Ascending aorta (tissue), 2 donors: ENCODE data around the gene KIF5A. TPM values are rescaled to one million over a fixed set of nuclear protein-coding genes. Genes with fewer than 3 reads are reported as not detected.
A peak's percentile ranks its signal among the peaks of the same experiment; 100 is the strongest.

Experiments used
- DNase-seq, 2 donors: peaks; one replicate each; pipeline ENCODE4 v3.0.0-alpha.2; 2019; ENCODE audit warnings: low spot score in 2 of 2
- H3K27ac ChIP-seq, 2 donors: fragments of 200-600 bp; sonication (generic); one replicate each; pipeline ENCODE4 v1.5.1; 2016 to 2017; ENCODE audit warnings: mild to moderate bottlenecking in 1 of 2
- H3K27me3 ChIP-seq: fragments of 200-600 bp; sonication (generic); one replicate; pipeline ENCODE4 v1.5.1; 2017
- H3K36me3 ChIP-seq, 2 donors: fragments of 200-600 bp; sonication (generic); one replicate each; pipeline ENCODE4 v1.5.1; 2016
- H3K4me1 ChIP-seq, 2 donors: fragments of 200-600 bp; sonication (generic); one replicate each; pipeline ENCODE4 v1.5.1; 2016 to 2017; ENCODE audit warnings: mild to moderate bottlenecking in 1 of 2
- H3K4me3 ChIP-seq, 2 donors: fragments of 200-600 bp; sonication (generic); one replicate each; pipeline ENCODE4 v1.5.1; 2016 to 2017; ENCODE audit warnings: mild to moderate bottlenecking in 1 of 2
- H3K9me3 ChIP-seq, 2 donors: fragments of 200-600 bp; sonication (generic); one replicate each; pipeline ENCODE4 v1.5.1; 2016
- CTCF ChIP-seq, 3 experiments: fragments of 200-600 bp in 2 of 3; fragments of 450-650 bp in 1 of 3; sonication (generic) in 2 of 3; IDR thresholded peaks; one replicate each; pipeline ENCODE4 v1.5.1; 2016 to 2019; ENCODE audit warnings: antibody characterized with exemption in 3 of 3, mild to moderate bottlenecking in 1 of 3, moderate library complexity in 1 of 3
- intact Hi-C: fragments of 100-400 bp; cut with DNase I; formaldehyde crosslinking; loops from one replicate; pipeline ENCODE4 v1.15.1; 2023
- total RNA-seq: library from RNA; depleted of rRNA; stranded (reverse); fragments of >200 nt; gene quantifications from one replicate; pipeline ENCODE4 v1.1.0, GENCODE V29; 2016

The KIF5A gene
- total RNA-seq, 1 donor from 2014 or later: not detected

GRCh38 chr12:57525615-57526383, 24.0 kb upstream of the KIF5A start:
- peak overlapping the region in 1 of 2 donors; percentile 99 for H3K27ac ChIP-seq
- intact Hi-C loops: no loop called here

GRCh38 chr12:57526477-57527126, 23.2 kb upstream of the KIF5A start:
- TF ChIP-seq CTCF (IDR thresholded peaks at IDR 0.05): no peak
- Histone ChIP-seq H3K9me3 (no peaks in the 10 kb centered on the region), H3K4me3 (no peak overlapping the region), H3K4me1 (peaks cover 11 to 22% of the 10 kb centered on the region in 2 donors), H3K27me3 (no peaks in the 10 kb centered on the region), H3K27ac (no peak overlapping the region), H3K36me3 (peaks cover 67 to 71% of the 10 kb centered on the region in 2 donors)
- intact Hi-C loops: no loop called here
- DNase-seq: no peak

More at GRCh38 chr12:57525615-57526383, 24.0 kb upstream of the KIF5A start:
- H3K4me3 ChIP-seq: no peak overlapping the region
- H3K27me3 ChIP-seq: no peaks in the 10 kb centered on the region
- H3K4me1 ChIP-seq: peaks cover 16 to 30% of the 10 kb centered on the region in 2 donors
- no peak for TF ChIP-seq CTCF (IDR thresholded peaks at IDR 0.05)
- peaks cover 60 to 63% of the 10 kb centered on the region in 2 donors for H3K36me3 ChIP-seq
- H3K9me3 ChIP-seq: no peaks in the 10 kb centered on the region
- DNase-seq: no peak

GRCh38 chr12:57527184-57527583, 22.7 kb upstream of the KIF5A start:
- no peak for TF ChIP-seq CTCF (IDR thresholded peaks at IDR 0.05)
- intact Hi-C loops: no loop called here
- H3K4me1 ChIP-seq: peaks cover 9 to 17% of the 10 kb centered on the region in 2 donors
- H3K9me3 ChIP-seq: no peaks in the 10 kb centered on the region
- no peak overlapping the region for H3K4me3 ChIP-seq
- H3K36me3 ChIP-seq: peaks cover 73 to 77% of the 10 kb centered on the region in 2 donors
- H3K27ac ChIP-seq: no peak overlapping the region
- DNase-seq: no peak
- no peaks in the 10 kb centered on the region for H3K27me3 ChIP-seq

- TF ChIP-seq CTCF (IDR thresholded peaks at IDR 0.05): no peak
- H3K27ac ChIP-seq: no peak overlapping the region
- peaks cover 83 to 87% of the 10 kb centered on the region in 2 donors for H3K36me3 ChIP-seq
- DNase-seq: no peak
- intact Hi-C loops: no loop called here
- no peaks in the 10 kb centered on the region for H3K9me3 ChIP-seq
- no peaks in the 10 kb centered on the region for H3K27me3 ChIP-seq
- peaks cover 9 to 17% of the 10 kb centered on the region in 2 donors for H3K4me1 ChIP-seq
- H3K4me3 ChIP-seq: no peak overlapping the region
Observed at GRCh38 chr12:57528176-57528575, 21.7 kb upstream of the KIF5A start.

- DNase-seq: no peak
- H3K4me1 ChIP-seq: peaks cover 5 to 15% of the 10 kb centered on the region in 2 donors
- no peaks in the 10 kb centered on the region for H3K27me3 ChIP-seq
- intact Hi-C loops: no loop called here
- H3K4me3 ChIP-seq: no peak overlapping the region
- H3K9me3 ChIP-seq: no peaks in the 10 kb centered on the region
- peak overlapping the region in 1 of 2 donors; percentile 29 for H3K27ac ChIP-seq
- TF ChIP-seq CTCF (IDR thresholded peaks at IDR 0.05): no peak
- H3K36me3 ChIP-seq: peaks cover 91 to 94% of the 10 kb centered on the region in 2 donors
Observed at GRCh38 chr12:57528831-57529555, 20.9 kb upstream of the KIF5A start.
